B cell (primary cell): ENCODE measurements around the gene PRPF38A. TPM values are rescaled to one million over a fixed set of nuclear protein-coding genes. Genes with fewer than 3 reads are reported as not detected.

Source experiments
- ATAC-seq: fragments of 200-7000 bp; cut with Tn5 transposase; one replicate; pipeline ENCODE4 v1.10.0; 2021; ENCODE audit warnings: low read depth, mild to moderate bottlenecking, moderate number of reproducible peaks, moderate library complexity
- CTCF ChIA-PET: fragments of 350-600 bp; sonication (Branson Sonifier 250); formaldehyde crosslinking; loops from one replicate; lab custom pipeline; 2021; ENCODE audit warnings: antibody characterized with exemption, inconsistent platforms; lab: Charles Lee
- POLR2A ChIA-PET: fragments of 350-600 bp; sonication (Branson Sonifier 250); formaldehyde crosslinking; loops from one replicate; lab custom pipeline; 2021; ENCODE audit warnings: antibody characterized with exemption; lab: Charles Lee
- DNase-seq: peaks from one replicate; pipeline ENCODE4 v3.0.0; 2013
- H2AFZ ChIP-seq: 2 replicates; pipeline ENCODE4 v1.6.1; 2012; ENCODE audit warnings: mild to moderate bottlenecking, low read depth, low read length; ENCODE audit not compliant: insufficient read depth, poor library complexity, severe bottlenecking
- H3K27ac ChIP-seq, 2 donors: 1 replicate in 1 of 2; 2 replicates in 1 of 2; pipeline ENCODE4 v1.5.1; 2012 to 2013; ENCODE audit warnings: low read length in 2 of 2, mild to moderate bottlenecking in 2 of 2, moderate library complexity in 1 of 2
- H3K27me3 ChIP-seq, 4 experiments: fragments of 200-600 bp in 1 of 4; sonication (generic) in 1 of 4; replicated peaks in 1 of 4; 1 replicate in 2 of 4; 2 replicates in 2 of 4; pipeline versions ENCODE4 v1.6.1 to v1.7.0; 2013 to 2016; ENCODE audit warnings: low read length in 3 of 4, mild to moderate bottlenecking in 2 of 4, mixed read lengths in 1 of 4, moderate library complexity in 1 of 4; ENCODE audit not compliant: insufficient read depth in 4 of 4, control insufficient read depth in 3 of 4; ENCODE audit errors: control extremely low read depth in 1 of 4
- H3K36me3 ChIP-seq, 2 experiments: replicated peaks in 1 of 2; 1 replicate in 1 of 2; 2 replicates in 1 of 2; pipeline versions ENCODE4 v1.6.1 to v1.7.1; 2013; ENCODE audit warnings: low read length in 1 of 2; ENCODE audit not compliant: insufficient read depth in 2 of 2, control insufficient read depth in 1 of 2; ENCODE audit errors: control extremely low read depth in 1 of 2, extremely low read depth in 1 of 2
- H3K4me1 ChIP-seq, 2 donors: fragments of 200-600 bp in 1 of 2; sonication (generic) in 1 of 2; 1 replicate in 1 of 2; 2 replicates in 1 of 2; pipeline versions ENCODE4 v1.5.1 to v1.6.1; 2013 to 2017; ENCODE audit warnings: low read length in 2 of 2; ENCODE audit not compliant: control insufficient read depth in 2 of 2, insufficient read depth in 2 of 2
- H3K4me2 ChIP-seq: replicated peaks from 2 replicates; pipeline ENCODE3; 2012; ENCODE audit warnings: mild to moderate bottlenecking, low read depth, low read length; ENCODE audit not compliant: poor library complexity, severe bottlenecking
- H3K4me3 ChIP-seq, 5 experiments: fragments of 200-600 bp in 1 of 5; sonication (generic) in 1 of 5; 1 replicate in 3 of 5; 2 replicates in 2 of 5; pipeline versions ENCODE4 v1.5.1 to v1.7.0; 2011 to 2016; ENCODE audit warnings: low read length in 4 of 5, mild to moderate bottlenecking in 4 of 5, low read depth in 2 of 5, control low read depth in 1 of 5, moderate library complexity in 1 of 5; ENCODE audit not compliant: insufficient read depth in 1 of 5; ENCODE audit errors: control extremely low read depth in 1 of 5, extremely low read depth in 1 of 5
- H3K79me2 ChIP-seq: fragments of 200-600 bp; sonication (generic); one replicate; pipeline ENCODE4 v1.6.0; 2016; ENCODE audit warnings: low read length; ENCODE audit not compliant: control insufficient read depth, insufficient read depth
- H3K9ac ChIP-seq: fragments of 200-600 bp; sonication (generic); 2 replicates; pipeline ENCODE4 v1.6.1; 2017; ENCODE audit warnings: mild to moderate bottlenecking, low read length, moderate library complexity
- H3K9me3 ChIP-seq, 3 donors: one replicate each; pipeline versions ENCODE4 v1.6.1 to v1.7.1; 2013; ENCODE audit warnings: low read length in 2 of 3; ENCODE audit not compliant: control insufficient read depth in 2 of 3, insufficient read depth in 1 of 3; ENCODE audit errors: control extremely low read depth in 1 of 3
- H4K20me1 ChIP-seq: 2 replicates; pipeline ENCODE4 v1.6.0; 2012; ENCODE audit warnings: mild to moderate bottlenecking, low read length; ENCODE audit not compliant: insufficient read depth, control insufficient read depth, poor library complexity, severe bottlenecking
- H3K27ac Mint-ChIP-seq: one replicate; pipeline ENCODE4 v1.8.0; 2021; ENCODE audit warnings: mixed read lengths
- H3K27me3 Mint-ChIP-seq: one replicate; pipeline ENCODE4 v1.8.0; 2021; ENCODE audit warnings: mixed read lengths
- H3K4me1 Mint-ChIP-seq: one replicate; pipeline ENCODE4 v1.8.0; 2021; ENCODE audit warnings: mixed read lengths
- H3K4me3 Mint-ChIP-seq: one replicate; pipeline ENCODE4 v1.8.0; 2021; ENCODE audit warnings: mixed read lengths
- H3K9me3 Mint-ChIP-seq: one replicate; pipeline ENCODE4 v1.8.0; 2022; ENCODE audit warnings: mixed read lengths; ENCODE audit not compliant: insufficient read depth
- EZH2 ChIP-seq: IDR thresholded peaks from 2 replicates; pipeline ENCODE4 v1.6.1; 2012; ENCODE audit warnings: borderline replicate concordance, low read depth, mild to moderate bottlenecking, moderate library complexity, low read length; ENCODE audit not compliant: insufficient read depth, poor library complexity, severe bottlenecking
- WGBS: methylation state at CpG from one replicate; pipeline ENCODE4 v1.1.5; 2013; ENCODE audit warnings: missing lambda C conversion rate; ENCODE audit not compliant: insufficient coverage; 5-methylcytosine and 5-hydroxymethylcytosine counted together
- intact Hi-C: fragments of 100-400 bp; cut with micrococcal nuclease; formaldehyde crosslinking; loops from one replicate; pipeline ENCODE4 v1.10.0; 2022
- polyA plus RNA-seq: library from polyadenylated mRNA; depleted of rRNA; stranded (reverse); fragments of >200 nt; gene quantifications from 2 replicates; pipeline ENCODE4 v1.2.3, GENCODE V29; 2012
- total RNA-seq, 2 donors: library from RNA; stranded (reverse); fragments of 120-200 nt in 1 of 2; gene quantifications; 1 replicate in 1 of 2; 2 replicates in 1 of 2; pipeline versions ENCODE4 v1.2.3 to v1.2.4, GENCODE V29; 2013 to 2022
- TF ChIP-seq, protein P1 (sequence below): fragments of 200-600 bp; IDR thresholded peaks from one replicate; pipeline ENCODE4 v1.8.0; 2022; ENCODE audit warnings: antibody characterized with exemption, mild to moderate bottlenecking

The PRPF38A gene
- total and polyA plus RNA-seq, 2 donors (not counting 1 experiment from before 2014, with no cell fraction given): 21.8 to 69.8 TPM

DNA sequence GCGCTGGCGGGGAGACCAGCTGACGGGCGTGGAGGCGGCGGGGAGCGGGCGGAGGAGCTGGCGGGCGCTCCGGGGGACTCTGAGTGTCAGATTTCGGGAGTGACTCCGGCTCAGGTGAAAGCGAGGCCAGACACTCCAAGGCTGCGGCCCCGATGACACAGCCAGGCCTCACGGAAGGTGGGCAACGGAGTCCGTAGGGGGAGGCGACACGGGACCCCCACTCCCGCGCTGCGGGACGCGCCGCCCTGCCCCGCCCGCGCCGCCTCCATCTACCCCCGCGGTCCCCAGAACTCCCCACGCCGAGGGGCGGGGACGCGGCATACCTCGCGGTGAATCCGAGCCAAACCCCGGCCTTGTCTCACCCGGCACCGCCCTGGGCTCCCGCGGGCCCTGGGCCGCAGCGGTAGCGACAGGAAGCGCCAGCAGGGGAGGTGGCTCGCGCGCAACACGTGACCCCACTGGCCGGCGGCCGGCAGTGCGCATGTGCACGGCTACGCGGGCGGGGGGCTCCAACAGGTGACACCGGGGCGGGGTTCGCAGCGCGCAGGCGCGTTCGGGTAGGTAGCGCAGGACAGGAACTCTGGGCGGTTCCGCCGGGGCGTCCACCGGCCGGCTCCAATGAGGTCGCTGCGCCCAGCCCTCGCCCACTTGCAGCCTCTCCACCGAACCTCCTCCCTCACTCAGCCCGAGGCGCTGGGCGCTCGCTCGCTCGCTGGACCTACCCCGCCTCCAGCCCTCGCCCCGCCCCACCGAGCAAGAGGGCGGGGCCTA lies 38.5 kb upstream of the PRPF38A start, which contains the start of gene CC2D1B:
Gene CC2D1B, minus strand, starts transcription at position 460 of the 771 bp plus-strand sequence. CDS start 1,585 bp downstream, outside the sequence.
- peaks cover 26% of the 10 kb centered on the region for H3K79me2 ChIP-seq
- ChIA-PET CTCF (interaction anchor here (1.0 to 2.6 kb wide), 4 partner anchors 39 to 469 kb away, joined by 3 to 18 read pairs (median 4); partner anchors contain the start of genes ORC1 and PRPF38A), POLR2A (interaction anchor here (1.0 to 1.5 kb wide), 2 partner anchors 38 to 310 kb away, joined by 3 to 10 read pairs; partner anchors contain the start of genes BTF3L4, ORC1 and PRPF38A)
- Mint-ChIP-seq H3K4me1 (peaks cover 34% of the 10 kb centered on the region), H3K4me3 (peak within 1 kb of the TSS; percentile 96), H3K27ac (peak within 1 kb of the TSS; percentile 93), H3K27me3 (peaks cover 4% of the 10 kb centered on the region), H3K9me3 (no peaks in the 10 kb centered on the region)
- peaks cover 0 to 24% of the 10 kb centered on the region in 2 experiments for H3K36me3 ChIP-seq
- WGBS: under 1% methylated on average over 87 of the region's 92 CpGs
- ATAC-seq: peak; percentile 92
- H3K27me3 ChIP-seq: no peaks in the 10 kb centered on the region
- peaks cover 18% of the 10 kb centered on the region for H4K20me1 ChIP-seq
- peak within 1 kb of the TSS; percentile 73 to 88 (median 79) for H3K4me3 ChIP-seq
- peak within 1 kb of the TSS; percentile 71 to 90 for H3K27ac ChIP-seq
- H3K4me2 ChIP-seq: peak within 1 kb of the TSS; percentile 86
- no peaks in the 10 kb centered on the region for H3K9me3 ChIP-seq
- peak; percentile 100 for DNase-seq
- no peak for TF ChIP-seq EZH2
- TF ChIP-seq, protein P1, sequence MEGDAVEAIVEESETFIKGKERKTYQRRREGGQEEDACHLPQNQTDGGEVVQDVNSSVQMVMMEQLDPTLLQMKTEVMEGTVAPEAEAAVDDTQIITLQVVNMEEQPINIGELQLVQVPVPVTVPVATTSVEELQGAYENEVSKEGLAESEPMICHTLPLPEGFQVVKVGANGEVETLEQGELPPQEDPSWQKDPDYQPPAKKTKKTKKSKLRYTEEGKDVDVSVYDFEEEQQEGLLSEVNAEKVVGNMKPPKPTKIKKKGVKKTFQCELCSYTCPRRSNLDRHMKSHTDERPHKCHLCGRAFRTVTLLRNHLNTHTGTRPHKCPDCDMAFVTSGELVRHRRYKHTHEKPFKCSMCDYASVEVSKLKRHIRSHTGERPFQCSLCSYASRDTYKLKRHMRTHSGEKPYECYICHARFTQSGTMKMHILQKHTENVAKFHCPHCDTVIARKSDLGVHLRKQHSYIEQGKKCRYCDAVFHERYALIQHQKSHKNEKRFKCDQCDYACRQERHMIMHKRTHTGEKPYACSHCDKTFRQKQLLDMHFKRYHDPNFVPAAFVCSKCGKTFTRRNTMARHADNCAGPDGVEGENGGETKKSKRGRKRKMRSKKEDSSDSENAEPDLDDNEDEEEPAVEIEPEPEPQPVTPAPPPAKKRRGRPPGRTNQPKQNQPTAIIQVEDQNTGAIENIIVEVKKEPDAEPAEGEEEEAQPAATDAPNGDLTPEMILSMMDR: no peak
- intact Hi-C loops: loop anchor here (1.0 to 10.0 kb wide), 13 partner anchors 38 to 1579 kb away; partner anchors contain the start of genes BTF3L4, CPT2, IFT25 and LRP8
- H3K9ac ChIP-seq: peak within 1 kb of the TSS; percentile 91
- H2AFZ ChIP-seq: peak within 1 kb of the TSS; percentile 92
- peaks cover 18 to 20% of the 10 kb centered on the region in 2 donors for H3K4me1 ChIP-seq
